CD4-positive, alpha-beta T cell treated with Interferon gamma for 1 hour (primary cell): ENCODE results near the gene SNAI3.

Experiments
- DNase-seq: peaks from one replicate; pipeline ENCODE4 v3.0.0-alpha.2; 2020

Gene SNAI3

GRCh38 chr16:88703486-88704309 is 17.4 kb upstream of the SNAI3 start:
- peak; percentile 69 for DNase-seq

- no peak for DNase-seq
These were observed 16.3 kb upstream of the SNAI3 start for GRCh38 chr16:88702371-88703210.

GRCh38 chr16:88701581-88702370 is 15.5 kb upstream of the SNAI3 start:
- DNase-seq = no peak

DNA sequence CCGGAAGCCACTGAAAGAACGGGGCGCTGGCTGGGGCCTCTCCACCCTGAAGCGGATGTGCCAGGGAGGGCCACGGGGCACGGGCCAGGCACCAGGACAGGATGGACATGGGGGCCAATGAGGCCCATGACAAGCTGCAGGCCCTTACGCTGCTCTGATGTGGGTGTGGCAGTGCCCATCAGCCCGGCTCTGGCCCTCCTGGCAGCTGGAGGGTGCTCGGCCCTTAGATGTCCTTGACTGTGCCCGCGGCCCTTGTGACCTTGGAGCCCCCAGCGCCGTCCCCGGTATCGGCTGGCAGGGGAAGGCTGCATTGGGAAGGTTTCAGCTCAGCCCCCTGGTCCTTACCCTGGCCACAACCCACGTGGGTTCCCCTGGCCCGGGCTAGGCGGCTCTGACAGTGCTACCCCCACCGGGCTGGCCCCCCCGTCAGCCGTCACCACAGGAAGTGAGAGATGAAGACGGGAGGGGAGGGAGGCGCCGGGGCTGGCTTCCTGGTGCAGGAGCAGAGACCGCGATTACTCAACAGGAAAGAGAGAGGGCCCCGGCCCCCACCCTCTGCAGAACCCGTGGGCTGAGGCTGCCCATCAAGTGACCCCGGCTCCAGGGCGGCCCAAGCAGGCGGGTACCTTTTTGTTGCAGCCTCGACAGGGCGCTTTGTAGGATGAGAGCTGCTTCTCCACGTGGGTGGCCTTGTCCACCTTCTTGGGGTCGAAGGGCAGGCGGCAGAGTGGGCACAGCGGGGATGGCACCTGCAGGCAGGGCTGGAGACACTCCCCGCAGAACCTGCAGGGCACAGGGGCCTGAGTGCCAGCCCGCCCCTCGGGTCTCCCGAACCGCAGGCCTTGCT is 14.6 kb upstream of the SNAI3 start:
- DNase-seq = peak; percentile 94

DNA sequence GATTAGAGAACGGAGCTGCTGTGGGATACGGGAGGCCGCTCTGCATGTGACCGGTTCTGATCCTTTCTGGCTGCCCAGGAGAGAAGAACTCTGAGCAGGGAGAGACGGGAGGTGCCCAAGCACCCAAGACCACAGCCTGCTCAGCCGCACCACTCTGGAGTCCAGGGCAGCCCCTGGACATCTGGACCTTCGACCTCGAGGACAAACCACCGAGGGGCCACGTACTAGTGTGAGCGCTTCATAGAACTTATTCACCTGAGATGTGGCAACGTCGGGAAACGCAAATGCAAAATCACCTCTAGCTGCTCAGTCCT is 14.0 kb upstream of the SNAI3 start:
- DNase-seq = no peak

GRCh38 chr16:88699180-88699579 is 12.9 kb upstream of the SNAI3 start:
- no peak for DNase-seq

- DNase-seq = no peak
These were observed 12.3 kb upstream of the SNAI3 start for GRCh38 chr16:88698646-88699045.

DNA sequence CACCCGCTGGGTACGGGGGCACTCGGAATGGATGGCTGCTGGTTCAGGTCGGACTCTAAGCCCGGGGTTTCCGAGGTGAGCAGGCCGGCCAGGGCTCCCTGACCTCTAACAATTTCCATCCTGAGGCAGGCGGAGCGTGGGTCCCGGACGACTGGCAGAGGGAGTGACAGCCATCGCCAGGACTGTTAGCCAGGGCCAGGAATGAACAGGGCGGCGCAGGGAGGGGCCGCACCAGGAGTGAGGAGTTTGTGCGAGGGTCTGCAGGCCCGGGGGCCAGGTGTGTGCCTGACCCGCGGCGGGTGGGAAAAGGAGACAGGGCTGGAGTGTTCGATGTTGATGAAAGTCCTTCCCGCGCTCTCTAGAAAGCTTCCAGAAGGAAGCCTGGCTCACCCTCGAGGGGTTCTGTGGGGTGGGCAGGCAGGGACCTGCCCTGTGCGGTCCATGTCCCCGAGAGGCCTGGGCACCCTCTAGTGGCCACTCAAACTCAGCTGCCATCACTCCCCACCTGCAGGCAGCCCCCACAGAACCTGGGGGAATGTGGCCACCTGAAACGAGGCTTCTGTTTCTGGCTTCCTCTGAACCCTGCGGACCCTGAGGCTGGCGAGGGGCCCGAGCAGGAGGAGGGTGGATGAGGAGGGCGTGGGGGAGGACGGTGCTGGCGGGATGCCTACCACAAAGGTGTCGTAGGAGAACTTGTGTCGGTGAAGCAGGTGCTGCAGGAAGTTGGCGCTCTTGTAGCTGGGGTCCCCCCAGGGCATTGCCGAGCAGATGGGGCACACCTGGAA is 11.7 kb upstream of the SNAI3 start:
- DNase-seq = no peak

- DNase-seq = no peak
These were observed 11.0 kb upstream of the SNAI3 start for GRCh38 chr16:88697116-88697830.

DNA sequence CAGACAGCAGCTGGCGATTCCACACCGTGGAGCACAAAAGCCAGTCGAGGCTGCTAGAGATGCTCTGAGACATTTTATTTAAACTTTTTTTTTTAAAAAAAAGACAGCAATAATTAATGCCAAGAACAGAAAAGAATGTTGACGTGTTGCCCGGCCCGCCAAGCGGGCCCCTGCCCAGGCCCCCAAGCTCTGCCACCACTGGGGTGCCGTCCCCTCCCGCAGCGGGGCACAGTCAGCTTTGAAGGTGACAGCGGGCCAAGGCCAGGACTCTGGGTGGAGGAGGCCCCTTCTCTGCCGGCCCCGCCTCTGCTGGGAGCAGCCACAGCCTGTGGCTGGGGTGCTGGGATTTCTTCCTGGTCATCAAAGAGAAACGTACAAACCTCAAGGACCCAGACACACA is 10.1 kb upstream of the SNAI3 start:
- DNase-seq = no peak

GRCh38 chr16:88695753-88696152 is 9.4 kb upstream of the SNAI3 start:
- DNase-seq = no peak

DNA sequence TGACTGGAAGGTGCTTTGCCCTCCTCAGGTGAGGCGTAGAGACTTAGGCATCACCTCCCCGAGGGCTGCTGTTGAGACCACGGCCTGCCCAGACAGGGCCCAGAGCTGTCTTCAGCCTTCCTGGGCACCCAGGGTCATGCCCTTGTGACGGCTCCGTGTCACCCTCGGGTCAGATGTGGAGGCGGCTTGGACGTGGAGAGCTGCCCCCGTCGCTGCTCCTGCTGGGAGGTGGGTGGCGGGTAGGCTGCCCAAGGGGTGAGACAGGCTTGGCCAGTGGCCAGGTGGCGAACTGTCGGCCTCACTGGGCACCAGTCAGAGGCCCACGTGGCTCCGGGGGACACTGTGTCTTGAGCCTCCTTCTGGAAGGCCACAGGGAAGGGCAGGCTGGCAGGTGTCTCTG is 8.9 kb upstream of the SNAI3 start:
- no peak for DNase-seq

DNA sequence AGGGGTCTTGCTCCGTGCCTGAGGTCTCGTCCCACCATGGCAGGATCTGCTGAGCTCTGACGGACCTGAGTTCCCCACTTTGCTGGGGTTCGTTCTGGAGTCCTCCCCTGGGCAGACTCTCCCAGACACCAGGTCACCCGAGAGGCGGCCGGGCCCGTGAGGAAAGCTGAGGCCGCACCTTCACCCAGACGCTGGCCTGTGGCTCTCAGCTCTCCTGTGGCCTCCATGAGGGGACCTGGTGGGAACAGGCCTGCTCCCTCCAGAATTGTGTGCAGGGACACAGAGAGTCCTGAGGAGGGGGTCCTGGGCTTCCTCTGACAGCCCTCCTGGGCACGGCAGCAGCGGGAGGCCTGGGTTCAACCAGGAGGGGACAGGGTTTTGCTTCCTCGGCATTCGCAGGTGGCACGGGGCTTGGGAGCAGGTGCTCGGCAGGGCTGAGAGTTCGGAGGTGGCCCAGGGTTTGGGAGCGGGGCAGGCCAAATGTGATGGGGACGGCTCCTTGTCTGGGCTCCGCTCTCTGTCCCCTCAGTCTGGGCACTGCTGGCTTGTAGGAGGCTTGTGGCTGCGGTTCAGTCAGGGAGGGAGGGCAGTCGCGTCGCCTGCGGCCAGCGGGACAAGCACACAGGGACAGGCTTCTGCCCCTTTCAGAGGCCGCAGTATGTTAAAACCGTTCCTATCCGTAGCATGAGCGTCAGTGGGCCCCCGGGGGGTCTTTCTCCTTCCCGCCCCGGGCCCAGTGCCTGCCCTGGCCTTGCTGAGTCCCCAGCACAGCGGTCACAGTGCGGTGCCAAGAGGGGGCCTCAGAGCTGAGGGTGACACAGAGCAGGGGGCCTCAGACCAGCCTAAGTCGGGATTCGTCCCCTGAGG is 8.1 kb upstream of the SNAI3 start:
- no peak for DNase-seq

DNA sequence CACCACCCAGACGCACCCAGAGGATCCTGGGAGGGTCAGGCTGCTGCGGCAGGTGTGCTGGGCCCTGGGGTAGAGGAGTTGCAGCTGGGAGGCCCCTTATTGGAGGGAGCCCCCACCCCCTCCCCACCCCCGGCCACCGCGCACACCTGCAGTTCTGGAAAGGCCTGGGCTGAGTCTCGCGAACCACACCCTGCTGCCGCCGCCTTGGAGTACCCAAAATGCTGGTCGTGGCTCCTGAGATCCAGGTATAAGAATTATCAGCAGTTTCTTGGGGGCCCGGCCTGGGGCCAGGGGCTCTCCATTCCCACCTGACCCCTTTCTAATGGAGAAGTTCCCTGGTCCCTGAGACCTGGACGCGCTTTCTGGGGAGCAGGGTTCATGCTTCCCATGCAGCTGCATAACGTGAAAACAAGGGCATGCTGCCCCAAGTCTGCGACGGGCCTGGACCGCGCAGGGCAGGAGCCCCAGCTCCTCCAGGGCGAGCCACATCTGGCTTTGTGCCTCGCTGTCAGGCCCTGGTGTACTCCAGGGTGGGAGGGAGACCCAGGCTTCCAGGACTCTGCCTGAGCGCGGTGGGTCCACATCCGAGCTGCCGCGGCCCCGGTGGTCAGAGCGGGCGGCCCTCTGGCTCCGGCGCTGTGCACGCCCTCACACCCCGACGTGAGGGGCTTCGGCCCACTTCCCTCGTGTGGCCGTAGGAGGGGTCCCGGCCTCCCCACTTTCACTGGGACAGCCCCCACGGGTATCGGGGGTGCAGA is 7.3 kb upstream of the SNAI3 start:
- no peak for DNase-seq

DNA sequence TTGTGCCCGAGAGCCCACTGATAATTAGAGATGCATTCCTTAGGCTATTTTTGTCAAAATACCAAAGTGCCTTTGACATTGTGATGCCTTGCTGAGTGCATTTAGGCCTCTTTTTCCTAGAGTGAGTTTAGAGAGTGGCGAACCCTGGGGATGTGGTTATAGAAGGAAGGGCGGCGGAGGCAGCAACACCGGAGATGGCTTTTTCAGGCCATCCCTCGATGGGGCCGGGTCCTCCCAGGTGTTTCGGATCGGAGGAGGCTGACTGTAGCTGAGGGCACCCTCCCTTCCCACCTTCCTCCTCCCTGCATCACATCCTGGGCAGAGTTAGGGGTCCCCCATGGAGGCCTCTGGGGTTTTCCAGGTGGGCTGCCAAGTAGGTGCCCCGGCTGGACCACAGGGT is 6.6 kb upstream of the SNAI3 start:
- DNase-seq = no peak

DNA sequence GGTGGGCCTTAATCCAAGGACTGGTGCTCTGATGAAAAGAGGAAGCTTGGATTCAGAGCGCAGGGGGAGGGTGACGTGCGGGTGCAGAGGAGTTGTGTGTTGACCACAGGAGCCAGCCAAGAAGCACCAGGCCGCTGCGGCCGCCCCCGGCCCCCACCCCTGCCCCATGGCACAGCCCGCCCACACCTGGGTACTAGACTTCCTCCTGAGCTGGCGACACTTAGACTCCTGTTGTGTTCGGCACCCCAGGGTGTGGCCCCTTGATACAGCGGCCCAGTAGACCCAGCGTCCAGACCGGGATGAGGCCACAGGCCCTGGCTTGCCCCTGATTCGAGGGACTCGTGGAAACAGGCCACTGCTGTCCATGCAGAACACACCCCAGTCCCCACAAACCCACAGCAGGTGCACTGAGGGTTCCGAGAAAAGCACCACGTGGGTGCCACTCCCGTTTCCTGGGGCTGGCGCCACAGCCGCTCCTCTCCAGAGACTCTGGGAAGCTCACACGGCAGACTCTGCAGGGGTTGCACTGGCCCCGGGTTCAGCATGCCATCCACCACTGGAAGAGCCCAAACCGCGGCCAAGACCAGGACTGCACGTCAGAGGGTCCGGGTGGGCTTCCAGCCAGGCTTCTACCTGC is 5.7 kb upstream of the SNAI3 start:
- peak; percentile 66 for DNase-seq

- DNase-seq = no peak
These were observed 5.0 kb upstream of the SNAI3 start for GRCh38 chr16:88691129-88691813.
